Liver (tissue), 3 donors: ENCODE results near the gene ALDH1B1.

Experiments
- CTCF ChIP-seq: fragments of 150-350 bp; IDR thresholded peaks from 2 replicates; pipeline ENCODE4 v1.5.1; 2017; ENCODE audit warnings: improper control_type of control experiment, low read depth, low read length; ENCODE audit not compliant: missing input control
- GABPA ChIP-seq, 2 donors: IDR thresholded peaks in 1 of 2; conservative IDR thresholded peaks in 1 of 2; 2 replicates each; pipeline ENCODE4 v1.6.1; 2016; ENCODE audit warnings: antibody characterized with exemption in 2 of 2, mild to moderate bottlenecking in 1 of 2, moderate library complexity in 1 of 2
- YY1 ChIP-seq: IDR thresholded peaks from 2 replicates; pipeline ENCODE4 v1.6.1; 2016; ENCODE audit warnings: antibody characterized with exemption, mild to moderate bottlenecking
- TF ChIP-seq, protein P1 (sequence below): IDR thresholded peaks from 2 replicates; pipeline ENCODE4 v1.6.1; 2016; ENCODE audit warnings: antibody characterized with exemption
- TF ChIP-seq, protein P2 (sequence below): IDR thresholded peaks from 2 replicates; pipeline ENCODE4 v1.6.1; 2016; ENCODE audit warnings: antibody characterized with exemption
- donor health status: healthy.
- donor health status: healthy.

GRCh38 chr9:38343552-38343951, 49.0 kb upstream of the ALDH1B1 start:
- TF ChIP-seq CTCF, result no peak
- TF ChIP-seq GABPA (IDR thresholded peaks at IDR 0.05 in 1 of 2, conservative IDR thresholded peaks at IDR 0.05 in 1 of 2), result no peak
- TF ChIP-seq, protein P1, sequence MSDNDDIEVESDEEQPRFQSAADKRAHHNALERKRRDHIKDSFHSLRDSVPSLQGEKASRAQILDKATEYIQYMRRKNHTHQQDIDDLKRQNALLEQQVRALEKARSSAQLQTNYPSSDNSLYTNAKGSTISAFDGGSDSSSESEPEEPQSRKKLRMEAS, result no peak
- no peak for TF ChIP-seq YY1
- TF ChIP-seq, protein P2, sequence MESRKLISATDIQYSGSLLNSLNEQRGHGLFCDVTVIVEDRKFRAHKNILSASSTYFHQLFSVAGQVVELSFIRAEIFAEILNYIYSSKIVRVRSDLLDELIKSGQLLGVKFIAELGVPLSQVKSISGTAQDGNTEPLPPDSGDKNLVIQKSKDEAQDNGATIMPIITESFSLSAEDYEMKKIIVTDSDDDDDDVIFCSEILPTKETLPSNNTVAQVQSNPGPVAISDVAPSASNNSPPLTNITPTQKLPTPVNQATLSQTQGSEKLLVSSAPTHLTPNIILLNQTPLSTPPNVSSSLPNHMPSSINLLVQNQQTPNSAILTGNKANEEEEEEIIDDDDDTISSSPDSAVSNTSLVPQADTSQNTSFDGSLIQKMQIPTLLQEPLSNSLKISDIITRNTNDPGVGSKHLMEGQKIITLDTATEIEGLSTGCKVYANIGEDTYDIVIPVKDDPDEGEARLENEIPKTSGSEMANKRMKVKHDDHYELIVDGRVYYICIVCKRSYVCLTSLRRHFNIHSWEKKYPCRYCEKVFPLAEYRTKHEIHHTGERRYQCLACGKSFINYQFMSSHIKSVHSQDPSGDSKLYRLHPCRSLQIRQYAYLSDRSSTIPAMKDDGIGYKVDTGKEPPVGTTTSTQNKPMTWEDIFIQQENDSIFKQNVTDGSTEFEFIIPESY, result no peak
